ENCODE data around the gene GALC.
A peak's percentile ranks its signal among the peaks of the same experiment; 100 is the strongest.
"Not testable (repeated sequence)": the region's sequence is repeated elsewhere in the genome, so short reads cannot be mapped to it uniquely, and the experiment has no call there.

The GALC gene

GRCh38 chr14:87992718-87993628, at the start of gene GALC:
TSS of gene GALC (minus strand) at chr14:87993182. CDS start at chr14:87993164, 18 bp downstream.
- DNase-seq (ENCODE audit: low spot score), result peak; percentile 94

GRCh38 chr14:88040146-88040545, 47.2 kb upstream of the GALC start:
- no peak for DNase-seq (ENCODE audit: low spot score)

- no peak for DNase-seq (ENCODE audit: low spot score)
Observed at GRCh38 chr14:88039197-88039596, 46.2 kb upstream of the GALC start.

GRCh38 chr14:88037325-88037724, 44.3 kb upstream of the GALC start:
- no peak for DNase-seq (ENCODE audit: low spot score)

- DNase-seq (ENCODE audit: low spot score), result no peak
Observed at GRCh38 chr14:88036422-88036821, 43.4 kb upstream of the GALC start.

- no peak for DNase-seq (ENCODE audit: low spot score)
Observed at GRCh38 chr14:88034076-88034475, 41.1 kb upstream of the GALC start.

- DNase-seq (ENCODE audit: low spot score), result no peak
Observed at GRCh38 chr14:88032373-88032772, 39.4 kb upstream of the GALC start.

- no peak for DNase-seq (ENCODE audit: low spot score)
Observed at GRCh38 chr14:88030892-88031291, 37.9 kb upstream of the GALC start.

GRCh38 chr14:88030079-88030478, 37.1 kb upstream of the GALC start:
- DNase-seq (ENCODE audit: low spot score), result no peak

GRCh38 chr14:88029500-88029899, 36.5 kb upstream of the GALC start:
- no peak for DNase-seq (ENCODE audit: low spot score)

- DNase-seq (ENCODE audit: low spot score), result no peak
Observed at GRCh38 chr14:88026890-88027289, 33.9 kb upstream of the GALC start.

GRCh38 chr14:88025313-88025712, 32.3 kb upstream of the GALC start:
- no peak for DNase-seq (ENCODE audit: low spot score)

GRCh38 chr14:88024252-88025086, 31.5 kb upstream of the GALC start:
- DNase-seq (ENCODE audit: low spot score), result not testable (repeated sequence)

- no peak for DNase-seq (ENCODE audit: low spot score)
Observed at GRCh38 chr14:88023658-88024187, 30.7 kb upstream of the GALC start.

- no peak for DNase-seq (ENCODE audit: low spot score)
Observed at GRCh38 chr14:88017535-88017934, 24.6 kb upstream of the GALC start.

GRCh38 chr14:88016768-88017167, 23.8 kb upstream of the GALC start:
- no peak for DNase-seq (ENCODE audit: low spot score)

GRCh38 chr14:88013750-88014349, 20.9 kb upstream of the GALC start:
- peak; percentile 84 for DNase-seq (ENCODE audit: low spot score)

GRCh38 chr14:88012495-88012894, 19.5 kb upstream of the GALC start:
- DNase-seq (ENCODE audit: low spot score), result no peak

- no peak for DNase-seq (ENCODE audit: low spot score)
Observed at GRCh38 chr14:88010331-88010730, 17.3 kb upstream of the GALC start.

GRCh38 chr14:88009486-88009885, 16.5 kb upstream of the GALC start:
- no peak for DNase-seq (ENCODE audit: low spot score)

- DNase-seq (ENCODE audit: low spot score), result no peak
Observed at GRCh38 chr14:88008039-88008742, 15.2 kb upstream of the GALC start.

GRCh38 chr14:88007608-88008007, 14.6 kb upstream of the GALC start:
- DNase-seq (ENCODE audit: low spot score), result no peak
